GM08714 (cell line): ENCODE measurements around the gene DICER1.

Experiments used
- H3K4me3 ChIP-seq: fragments of 200-500 bp; sonication (Bioruptor generic); 2 replicates; pipeline ENCODE4 v1.5.1; 2014; ENCODE audit warnings: mild to moderate bottlenecking, low read length, inconsistent platforms
- ZNF274 ChIP-seq: IDR thresholded peaks from 2 replicates; pipeline ENCODE4 v1.6.1; 2012; ENCODE audit warnings: mild to moderate bottlenecking, low read depth, low read length

Gene DICER1

GRCh38 chr14:95062946-95063345, 94.4 kb downstream of the DICER1 start:
- no peak for TF ChIP-seq ZNF274
- H3K4me3 ChIP-seq: no peak overlapping the region

GRCh38 chr14:95062220-95062619, 95.1 kb downstream of the DICER1 start:
- TF ChIP-seq ZNF274: no peak
- no peak overlapping the region for H3K4me3 ChIP-seq

- TF ChIP-seq ZNF274: no peak
- H3K4me3 ChIP-seq: no peak overlapping the region
Observed at GRCh38 chr14:95061317-95062093, 95.8 kb downstream of the DICER1 start.

- H3K4me3 ChIP-seq: no peak overlapping the region
- TF ChIP-seq ZNF274: no peak
Observed at GRCh38 chr14:95059126-95059525, 98.2 kb downstream of the DICER1 start.

GRCh38 chr14:95058491-95058890, 98.8 kb downstream of the DICER1 start:
- H3K4me3 ChIP-seq: no peak overlapping the region
- no peak for TF ChIP-seq ZNF274

- TF ChIP-seq ZNF274: no peak
- H3K4me3 ChIP-seq: no peak overlapping the region
Observed at GRCh38 chr14:95057851-95058250, 99.5 kb downstream of the DICER1 start.

- no peak overlapping the region for H3K4me3 ChIP-seq
- no peak for TF ChIP-seq ZNF274
Observed at GRCh38 chr14:95057147-95057546, 100.2 kb downstream of the DICER1 start.

GRCh38 chr14:95056476-95056875, 100.9 kb downstream of the DICER1 start:
- no peak overlapping the region for H3K4me3 ChIP-seq
- no peak for TF ChIP-seq ZNF274

GRCh38 chr14:95055318-95055717, 102.0 kb downstream of the DICER1 start:
- no peak overlapping the region for H3K4me3 ChIP-seq
- TF ChIP-seq ZNF274: no peak

- H3K4me3 ChIP-seq: no peak overlapping the region
- TF ChIP-seq ZNF274: no peak
Observed at GRCh38 chr14:95054346-95055280, 102.7 kb downstream of the DICER1 start.

GRCh38 chr14:95052016-95052585, 105.2 kb downstream of the DICER1 start:
- H3K4me3 ChIP-seq: no peak overlapping the region
- TF ChIP-seq ZNF274: no peak

- TF ChIP-seq ZNF274: no peak
- H3K4me3 ChIP-seq: no peak overlapping the region
Observed at GRCh38 chr14:95049952-95050351, 107.4 kb downstream of the DICER1 start.

GRCh38 chr14:95048771-95049312, 108.5 kb downstream of the DICER1 start:
- H3K4me3 ChIP-seq: no peak overlapping the region
- TF ChIP-seq ZNF274: no peak

GRCh38 chr14:95047754-95048153, 109.6 kb downstream of the DICER1 start:
- no peak overlapping the region for H3K4me3 ChIP-seq
- TF ChIP-seq ZNF274: no peak
